GF-D8 (cell line): ENCODE data around the gene NUTM2E.
"Not testable (repeated sequence)": the region's sequence is repeated elsewhere in the genome, so short reads cannot be mapped to it uniquely, and the experiment has no call there.

Source experiments
- DNase-seq: peaks from one replicate; lab custom pipeline; 2025; lab: John Stamatoyannopoulos, UW

Gene NUTM2E, protein sequence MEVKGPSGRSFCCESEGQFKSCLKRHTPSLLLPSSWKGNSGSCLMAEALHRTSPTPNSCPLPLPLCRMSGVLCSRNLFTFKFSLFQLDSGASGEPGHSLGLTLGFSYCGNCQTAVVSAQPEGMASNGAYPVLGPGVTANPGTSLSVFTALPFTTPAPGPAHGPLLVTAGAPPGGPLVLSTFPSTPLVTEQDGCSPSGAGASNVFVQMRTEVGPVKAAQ (N-terminal part only)

DNA sequence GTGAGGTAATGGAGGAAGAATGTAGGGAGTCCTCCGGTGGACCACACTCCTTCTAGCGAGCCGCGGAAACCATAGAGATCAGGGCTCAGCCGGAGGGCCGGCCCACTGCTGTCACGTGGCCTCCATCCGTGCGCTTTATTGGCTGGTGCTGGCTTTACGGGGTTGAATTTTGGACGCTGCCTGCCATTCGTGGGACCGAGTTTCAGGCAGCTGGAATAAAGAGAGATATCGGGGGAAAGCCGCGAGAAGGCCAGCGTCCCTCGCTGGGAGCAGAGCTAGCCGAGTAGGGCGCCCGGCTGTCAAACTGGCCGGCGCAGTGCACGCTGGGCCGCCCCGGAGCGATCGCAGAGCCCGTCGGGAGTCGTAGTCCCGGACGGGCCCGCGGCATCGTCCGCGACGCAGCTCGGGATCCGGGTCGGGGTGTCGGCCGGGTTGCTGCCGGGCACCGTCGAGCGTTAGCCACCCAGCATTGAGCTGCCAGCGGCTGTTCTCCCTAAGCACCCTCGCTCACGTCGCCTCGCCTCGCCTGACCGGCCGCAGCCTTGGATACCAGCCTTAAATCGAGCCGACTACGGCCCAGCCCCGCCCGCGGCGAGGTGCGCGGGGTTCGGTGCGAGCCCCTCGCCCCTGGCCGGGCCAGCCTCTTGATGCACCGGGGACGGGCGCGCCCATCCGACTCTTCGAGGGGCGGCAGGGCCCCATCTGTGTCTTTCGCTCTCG lies at the start of gene NUTM2E:
TSS of gene NUTM2E (plus strand) at position 244 of the 720 bp plus-strand sequence. CDS start 15,002 bp downstream, outside the sequence.
- DNase-seq = peak; percentile 45

DNA sequence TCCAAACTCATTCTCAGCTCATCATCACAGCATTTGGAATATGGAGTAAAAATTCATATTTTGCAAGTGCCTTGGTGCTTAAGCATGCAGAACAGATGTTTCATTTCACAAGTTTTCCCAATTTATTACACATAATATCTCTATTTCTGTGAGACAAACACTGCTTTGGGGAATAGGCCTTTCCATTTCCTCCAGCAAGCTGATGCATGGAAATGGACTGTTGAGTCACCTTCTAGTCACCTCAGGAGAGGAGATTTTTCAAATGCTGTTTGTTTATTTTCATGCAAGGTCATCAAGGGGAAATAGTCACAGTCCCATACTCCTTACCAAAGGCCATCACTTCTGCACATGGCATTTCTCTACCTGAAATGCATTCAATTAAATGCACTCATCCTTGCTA lies 48.5 kb upstream of the NUTM2E start:
- DNase-seq = not testable (repeated sequence)

DNA sequence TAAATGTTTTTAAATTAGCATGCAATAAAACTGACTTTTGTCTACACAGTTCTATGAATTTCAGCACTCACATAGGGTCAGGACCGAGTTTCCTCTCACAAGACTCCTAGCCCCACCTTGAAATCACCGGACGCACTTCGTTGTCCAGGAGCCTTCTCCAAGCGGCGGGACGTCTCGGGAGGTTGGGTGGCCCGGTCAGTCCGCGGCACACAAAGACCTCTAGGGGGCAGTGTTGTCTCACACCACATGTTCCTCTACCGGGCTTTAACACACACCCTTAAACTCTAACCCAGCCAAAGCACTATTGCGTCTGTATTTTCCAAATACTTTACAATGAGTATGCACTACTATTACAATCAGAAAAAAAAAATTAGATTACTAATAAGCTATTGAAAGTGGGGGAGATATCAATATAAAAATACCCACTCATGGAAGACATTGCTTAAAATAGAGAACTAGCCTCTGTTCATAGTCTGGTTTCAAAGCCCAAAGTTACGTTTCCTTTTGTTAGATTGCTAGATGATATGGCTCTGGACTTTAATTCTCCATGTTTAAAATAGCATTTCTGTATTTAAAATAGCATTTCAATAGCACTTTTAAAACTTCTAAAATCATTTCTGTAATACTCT lies 47.1 kb upstream of the NUTM2E start:
- peak; percentile 59 for DNase-seq

DNA sequence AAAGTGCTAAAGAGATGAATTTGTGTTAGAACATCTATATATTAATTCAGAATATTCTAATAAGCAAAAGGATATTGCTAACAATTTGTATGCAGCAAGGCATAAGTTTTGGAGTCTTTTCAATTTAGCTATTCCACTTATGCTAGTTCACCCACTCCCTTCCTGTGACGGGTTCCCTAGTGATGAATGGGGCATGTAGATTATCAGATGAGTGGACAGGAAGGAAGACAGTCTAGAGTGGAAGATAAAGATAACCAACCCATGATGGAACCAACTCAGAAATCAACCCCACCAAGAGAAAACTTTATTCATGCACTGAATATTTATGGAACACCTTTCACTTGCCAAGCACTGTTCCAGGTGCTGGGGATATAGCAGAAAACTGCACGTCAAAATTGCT lies 46.5 kb upstream of the NUTM2E start:
- not testable (repeated sequence) for DNase-seq

DNA sequence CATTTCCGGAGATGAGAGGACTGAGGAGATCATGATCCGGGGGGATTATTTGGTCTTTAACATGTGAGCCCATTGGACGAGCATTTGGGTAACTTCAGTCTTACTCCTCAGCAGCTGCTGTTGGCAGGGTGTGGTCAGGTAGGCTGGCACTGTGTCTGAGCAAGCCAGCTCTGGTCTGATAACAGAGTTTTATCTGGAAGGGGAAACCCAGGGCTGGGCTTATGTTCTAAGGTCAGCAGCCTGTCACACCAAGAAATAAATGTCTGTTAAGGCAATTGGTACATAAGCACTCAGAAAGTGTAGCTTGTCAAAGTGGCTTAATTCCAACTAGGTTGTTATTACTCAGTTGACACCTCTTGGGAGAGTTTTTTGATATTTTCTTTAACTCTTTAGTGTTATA lies 45.0 kb upstream of the NUTM2E start:
- not testable (repeated sequence) for DNase-seq

DNA sequence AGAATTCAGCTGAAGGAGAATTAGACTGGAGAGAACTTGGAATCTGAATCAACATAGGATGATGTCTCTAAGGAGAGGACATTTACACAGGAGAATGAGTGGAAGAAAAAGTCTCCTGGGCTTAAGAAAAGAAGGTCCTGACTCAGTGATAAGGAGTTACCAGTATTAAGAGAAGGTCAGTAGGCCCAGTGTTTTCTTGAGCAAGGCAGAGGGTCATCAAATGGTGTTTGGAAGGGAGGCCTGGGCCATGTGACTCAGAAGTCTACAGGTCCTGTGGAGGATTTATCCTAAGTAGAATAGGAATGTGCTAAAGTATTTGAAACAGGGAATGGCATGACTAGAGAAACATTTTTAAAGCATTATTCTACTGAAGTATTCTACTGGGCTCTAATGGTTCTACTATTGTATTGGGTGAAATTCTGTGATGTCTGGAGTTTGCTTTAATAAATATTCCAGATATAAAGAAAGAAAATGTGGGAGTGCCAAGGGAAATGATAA lies 39.0 kb upstream of the NUTM2E start:
- not testable (repeated sequence) for DNase-seq

DNA sequence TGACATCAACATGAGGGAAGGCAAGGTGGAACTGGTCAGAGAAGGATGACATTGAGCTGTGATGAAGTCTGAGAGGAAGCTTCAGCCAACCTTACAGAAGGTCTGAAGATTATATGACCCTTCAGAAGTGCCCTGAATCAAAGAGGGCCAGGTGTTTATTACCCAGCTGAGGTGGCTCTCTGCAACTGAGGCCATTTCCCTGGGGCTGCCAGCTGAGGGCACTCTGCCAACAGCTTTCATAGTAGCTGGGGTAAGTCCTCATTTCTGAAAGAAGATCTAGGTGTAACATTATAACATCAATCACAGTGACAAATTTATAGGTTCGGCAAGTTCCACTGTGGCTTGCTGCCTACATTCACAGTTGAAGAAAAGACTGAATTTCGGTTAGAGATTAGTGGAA lies 37.2 kb upstream of the NUTM2E start:
- not testable (repeated sequence) for DNase-seq

DNA sequence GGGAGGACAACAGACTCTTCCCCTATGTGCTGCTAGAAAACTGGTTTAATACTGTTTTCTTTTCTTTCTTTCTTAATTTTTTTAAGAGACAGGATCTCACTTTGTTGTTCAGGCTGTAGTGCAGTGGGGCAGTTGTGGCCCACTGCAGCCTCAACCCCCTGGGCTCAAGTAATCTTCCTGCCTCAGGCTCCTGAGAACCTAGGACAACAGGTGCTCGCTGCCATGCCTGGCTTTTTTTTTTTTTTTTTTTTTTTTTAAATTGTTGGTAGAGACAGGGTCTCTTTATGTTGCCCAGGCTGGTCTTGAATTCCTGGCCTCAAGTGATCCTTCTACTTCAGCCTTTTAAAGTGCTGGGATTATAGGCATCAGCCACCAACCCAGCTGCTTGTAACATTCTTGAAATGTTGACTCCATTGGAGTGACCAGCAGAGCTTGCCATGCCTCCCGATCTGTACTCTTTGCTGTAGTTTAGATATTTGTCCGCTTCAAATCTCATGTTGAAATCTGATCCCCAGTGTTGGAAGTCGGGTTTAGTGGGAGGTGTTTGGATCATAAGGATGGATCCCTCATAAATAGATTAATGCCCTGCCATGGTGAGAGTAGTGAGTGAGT lies 34.5 kb upstream of the NUTM2E start:
- DNase-seq = not testable (repeated sequence)

DNA sequence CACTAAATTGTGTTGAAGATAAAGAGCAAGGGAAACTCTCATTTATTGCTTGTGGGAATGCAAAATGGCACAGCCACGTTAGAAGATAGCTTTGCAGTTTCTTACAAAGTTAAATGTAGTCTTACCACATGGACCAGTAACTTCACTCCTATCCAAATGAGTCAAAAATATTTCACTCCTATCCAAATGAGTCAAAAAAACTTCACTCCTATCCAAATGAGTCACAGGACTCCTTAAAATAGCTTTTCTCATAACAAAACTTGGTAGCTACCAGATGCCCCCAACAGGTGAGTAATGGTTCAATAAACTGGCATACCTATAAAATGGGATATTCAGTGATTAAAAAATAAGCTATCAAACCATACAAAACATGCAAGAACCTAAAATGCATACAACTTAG lies 27.2 kb upstream of the NUTM2E start:
- not testable (repeated sequence) for DNase-seq

DNA sequence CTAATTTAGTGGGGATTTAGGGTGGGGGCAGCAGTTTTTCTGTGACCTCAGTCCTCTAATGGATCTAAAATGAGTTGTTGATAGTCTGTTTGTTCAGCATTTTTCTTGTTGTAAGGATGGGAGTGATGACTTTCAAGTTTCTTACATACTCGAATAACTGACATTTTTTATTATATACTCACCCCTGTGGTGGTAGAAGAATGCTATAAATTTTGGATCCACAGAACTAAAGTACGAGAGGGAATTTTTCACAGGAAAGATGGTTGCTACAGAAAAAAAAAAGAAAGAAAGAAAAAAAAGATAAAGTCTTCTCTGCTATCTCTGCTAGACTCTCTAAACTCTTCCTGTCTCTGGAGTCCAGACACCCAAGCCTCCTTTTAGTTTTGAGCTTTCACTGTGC lies 20.7 kb upstream of the NUTM2E start:
- not testable (repeated sequence) for DNase-seq

DNA sequence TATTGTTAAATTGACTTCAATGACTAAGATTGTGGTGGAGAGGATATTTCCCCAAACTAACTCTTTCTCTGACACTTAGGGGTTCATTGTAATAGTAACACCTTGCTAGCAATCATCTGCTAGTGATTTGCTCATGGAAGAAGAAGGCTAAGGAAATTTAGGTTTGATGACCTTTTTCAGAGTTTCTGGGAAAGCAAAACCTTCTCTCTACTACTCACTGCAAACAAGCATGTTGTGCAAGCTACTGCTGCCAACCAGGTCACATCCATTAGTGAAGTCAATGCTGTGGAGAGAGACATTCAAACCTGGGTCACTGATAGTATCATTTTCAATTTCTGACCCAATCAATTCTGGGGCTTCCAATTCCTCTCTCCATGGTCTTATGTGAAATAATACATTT lies 14.6 kb upstream of the NUTM2E start:
- not testable (repeated sequence) for DNase-seq

DNA sequence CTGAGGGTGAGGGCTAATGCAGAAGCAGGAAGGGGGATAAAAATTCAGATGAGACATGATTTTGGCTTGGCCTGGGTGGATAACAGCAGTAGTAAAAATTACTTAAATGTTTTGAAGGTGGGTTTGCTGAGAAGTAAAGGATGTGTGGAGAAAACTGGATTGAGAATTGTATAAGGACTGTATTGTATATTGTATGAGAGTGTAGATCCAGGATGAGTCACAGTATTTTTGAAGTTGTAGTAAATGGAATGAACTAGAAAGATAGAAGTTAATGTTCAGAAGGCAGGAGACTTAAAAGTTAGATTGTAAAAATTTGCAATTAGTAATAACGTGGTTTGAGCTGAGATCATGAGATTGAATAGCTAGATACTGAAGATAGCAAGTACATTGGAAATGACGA lies 10.2 kb upstream of the NUTM2E start:
- DNase-seq = not testable (repeated sequence)

DNA sequence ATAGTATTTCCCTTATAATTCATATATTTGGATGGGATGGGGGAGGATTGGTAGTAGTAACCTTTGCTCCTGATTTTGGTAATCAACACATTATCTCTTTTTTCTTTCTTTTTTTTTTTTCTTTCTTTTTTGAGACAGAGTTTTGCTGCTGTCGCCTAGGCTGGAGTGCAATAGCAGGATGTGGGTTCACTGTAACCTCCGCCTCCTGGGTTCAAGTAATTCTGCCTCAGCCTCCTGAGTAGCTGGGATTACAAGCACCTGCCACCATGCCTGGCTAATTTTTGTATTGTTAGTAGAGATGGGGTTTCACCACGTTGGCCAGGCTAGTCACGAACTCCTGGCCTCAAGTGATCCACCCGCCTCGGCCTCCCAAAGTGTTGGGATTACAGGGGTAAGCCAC lies 3.2 kb upstream of the NUTM2E start:
- DNase-seq = not testable (repeated sequence)

DNA sequence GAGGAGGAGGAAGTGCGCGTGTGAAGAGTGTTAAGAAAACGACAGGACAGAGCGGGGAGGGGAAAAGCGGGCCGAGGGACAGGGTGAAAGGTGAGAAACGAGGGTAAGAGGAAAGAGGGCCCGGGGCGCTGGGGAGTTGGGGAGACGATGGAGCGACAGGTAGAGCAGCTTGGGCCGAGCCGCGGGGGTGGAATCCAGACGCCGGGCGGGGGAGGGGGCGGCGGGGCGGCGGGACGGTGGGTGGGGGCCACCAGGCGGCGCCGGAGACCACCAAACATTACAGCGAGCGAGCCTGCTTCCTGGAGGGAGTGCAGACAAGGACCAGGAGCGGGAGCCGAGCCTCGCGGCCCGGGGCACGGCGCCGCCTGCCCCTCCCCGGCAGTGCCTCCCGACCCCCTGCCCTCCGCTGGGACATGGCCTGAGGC lies 940 bp upstream of the NUTM2E start:
- not testable (repeated sequence) for DNase-seq

DNA sequence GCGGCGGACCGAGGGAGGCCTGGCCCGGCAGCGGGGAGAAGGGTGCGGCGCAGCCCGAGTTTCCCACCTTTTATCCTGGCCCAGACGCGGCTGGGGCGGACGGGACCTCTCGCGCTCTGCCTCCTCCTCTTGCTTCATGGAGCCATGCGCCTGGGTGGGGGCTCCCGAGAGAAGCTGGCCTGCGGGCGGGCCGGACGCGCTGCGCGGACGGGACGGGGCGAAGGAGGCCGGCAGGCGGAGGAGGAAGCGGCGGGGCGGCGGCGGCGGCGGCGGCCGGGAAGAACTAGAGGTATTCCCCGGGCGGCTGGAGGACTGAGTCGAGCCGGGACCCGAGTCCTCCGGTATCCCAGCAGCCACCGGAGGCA lies 426 bp upstream of the NUTM2E start:
- not testable (repeated sequence) for DNase-seq

DNA sequence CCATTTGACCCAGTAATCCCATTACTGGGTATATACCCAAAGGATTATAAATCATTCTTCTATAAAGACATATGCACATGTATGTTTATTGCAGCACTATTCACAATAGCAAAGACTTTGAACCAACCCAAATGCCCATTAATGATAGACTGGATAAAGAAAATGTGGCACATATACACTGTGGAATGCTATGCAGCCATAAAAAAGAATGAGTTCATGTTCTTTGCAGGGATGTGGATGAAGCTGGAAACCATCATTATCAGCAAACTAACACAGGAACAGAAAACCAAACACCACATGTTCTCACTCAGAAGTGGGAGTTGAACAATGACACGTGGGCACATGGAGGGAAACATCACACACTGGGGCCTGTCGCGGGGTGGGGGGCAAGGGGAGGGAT lies 7.3 kb downstream of the NUTM2E start:
- DNase-seq = not testable (repeated sequence)

DNA sequence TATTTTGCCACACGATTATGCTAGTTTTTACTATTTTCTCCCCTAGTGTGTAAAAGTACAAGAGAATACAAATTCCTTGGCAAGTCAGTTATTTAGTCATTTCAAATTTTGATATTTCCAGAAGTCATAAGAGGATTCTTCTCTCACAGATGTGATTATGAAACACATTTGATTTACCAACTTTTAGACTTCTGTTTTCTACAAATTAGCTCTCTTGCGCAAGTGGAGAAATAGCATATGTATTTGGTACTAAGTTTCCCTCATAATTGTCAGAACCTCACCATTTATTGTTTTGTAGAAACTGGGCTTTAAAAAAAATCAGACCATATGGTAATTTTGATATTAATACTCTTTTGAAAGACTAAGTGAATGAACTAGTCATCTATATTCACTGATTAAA lies 9.4 kb downstream of the NUTM2E start:
- not testable (repeated sequence) for DNase-seq

DNA sequence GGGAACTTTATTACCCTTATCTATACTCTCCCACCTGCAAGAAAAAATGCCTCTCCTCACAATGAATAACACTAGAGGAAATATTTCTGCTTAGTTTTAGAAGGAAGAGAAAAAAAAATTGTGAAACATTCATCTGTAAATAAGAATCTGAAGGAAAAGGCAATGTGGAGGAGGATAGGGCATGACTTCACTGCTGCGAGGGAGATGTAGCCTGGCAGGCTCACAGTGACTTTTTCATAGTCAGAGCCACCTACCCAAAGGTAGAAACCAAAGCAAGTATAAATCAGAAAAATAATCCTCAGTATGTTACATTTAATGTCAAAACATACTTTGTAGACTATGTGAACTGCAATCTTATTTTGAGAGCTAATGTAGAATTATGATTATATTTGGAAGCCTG lies 10.4 kb downstream of the NUTM2E start:
- not testable (repeated sequence) for DNase-seq

DNA sequence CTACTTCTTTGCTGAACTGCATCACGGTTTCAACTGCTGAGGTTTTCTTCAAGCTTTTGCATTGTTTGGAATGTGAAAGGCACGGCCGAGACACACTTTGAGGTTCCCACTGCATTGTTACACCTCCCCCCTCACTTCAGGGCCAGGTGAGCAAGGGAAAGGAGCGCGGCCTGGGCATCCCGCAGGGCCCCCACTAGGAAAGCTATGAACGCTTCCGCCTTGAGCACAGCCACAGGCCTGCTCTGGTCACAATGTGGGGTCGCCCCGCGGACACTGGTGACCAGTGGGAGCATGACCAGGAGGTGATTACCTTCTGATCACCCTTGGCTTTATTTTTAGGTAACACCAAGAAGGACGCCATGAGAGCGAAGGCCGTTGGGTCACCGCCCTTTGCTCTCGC lies 11.9 kb downstream of the NUTM2E start:
- DNase-seq = not testable (repeated sequence)

DNA sequence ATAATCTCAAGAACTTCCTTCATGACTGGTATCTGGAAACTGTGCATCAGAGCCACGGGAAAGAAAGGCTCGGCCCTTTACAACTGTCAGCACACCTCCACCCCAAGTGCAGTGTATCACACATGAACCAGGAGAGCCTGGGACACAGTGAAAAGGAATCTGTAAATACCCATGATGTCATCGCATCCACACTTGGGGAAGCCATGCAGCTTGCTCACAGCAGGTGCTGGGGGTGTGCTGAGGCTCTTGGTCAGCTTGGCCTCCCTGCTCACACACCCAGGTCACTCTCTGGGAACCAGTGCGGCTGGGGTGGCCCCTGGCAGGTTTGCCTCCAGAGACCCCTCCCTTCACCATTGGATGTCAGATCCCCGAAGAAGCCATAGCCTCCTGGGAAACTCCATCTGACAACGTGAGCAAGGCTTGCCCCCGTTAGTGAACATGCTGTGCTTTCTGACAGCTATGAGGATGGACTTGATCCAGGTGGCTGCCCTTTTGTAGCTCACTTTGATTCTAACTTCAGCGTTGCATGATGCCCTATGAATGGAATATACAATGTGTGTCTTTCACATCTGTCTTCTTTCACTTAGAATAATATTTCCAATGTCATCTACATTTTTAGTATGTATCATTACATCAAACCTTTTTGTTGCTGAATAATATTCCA lies 26.8 kb downstream of the NUTM2E start:
- DNase-seq = not testable (repeated sequence)

DNA sequence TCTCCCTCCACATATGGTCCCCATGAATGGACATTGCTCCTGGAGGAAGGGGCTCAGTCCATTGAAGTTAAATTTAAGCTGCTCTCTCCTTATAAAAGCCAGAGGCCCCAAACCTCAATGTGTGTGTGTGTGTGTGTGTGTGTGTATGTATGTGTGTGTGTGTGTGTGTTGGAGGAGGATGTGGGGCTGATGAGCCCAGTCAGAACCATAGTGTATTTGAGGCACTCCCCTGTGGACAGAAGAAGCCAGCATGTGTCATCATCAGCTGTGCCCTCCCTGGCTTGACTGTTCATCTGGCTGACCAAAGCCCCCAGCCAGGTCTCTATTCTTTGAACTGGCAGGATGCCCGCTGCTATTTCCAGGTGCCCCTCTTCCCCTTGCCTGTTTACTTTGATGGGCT lies 35.7 kb downstream of the NUTM2E start:
- DNase-seq = not testable (repeated sequence)

DNA sequence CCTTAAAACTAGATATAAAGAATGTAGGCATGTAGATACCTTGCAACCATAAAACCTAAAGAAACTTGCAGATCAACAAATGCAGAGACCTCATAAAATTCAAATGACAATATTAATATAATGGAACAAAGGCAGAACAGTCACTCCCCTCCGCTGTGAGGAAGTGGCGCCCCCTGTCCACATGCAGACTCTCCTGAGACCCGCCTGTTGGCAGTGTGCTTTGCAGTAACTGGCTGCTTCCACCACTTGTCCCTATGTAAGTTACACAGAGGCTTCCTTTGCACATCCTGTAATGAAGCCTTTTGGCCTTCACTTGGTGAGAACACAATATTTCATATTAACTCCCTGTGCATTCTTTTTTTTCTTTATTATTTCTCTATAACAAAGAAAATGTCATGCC lies 36.3 kb downstream of the NUTM2E start:
- DNase-seq = not testable (repeated sequence)
